SU-DHL-6 (cell line): Measurements from ENCODE around the gene PLXNA2.

Experiments
- H2AFZ ChIP-seq: fragments of 200-600 bp; sonication (generic); 2 replicates; pipeline ENCODE4 v1.6.1; 2014; ENCODE audit warnings: low read depth, mild to moderate bottlenecking, moderate library complexity, mixed read lengths, antibody characterized with exemption, low read length; ENCODE audit not compliant: severe bottlenecking
- H3F3A ChIP-seq: fragments of 200-600 bp; shearing (Covaris generic); 2 replicates; pipeline ENCODE4 v1.6.0; 2016; ENCODE audit warnings: antibody characterized with exemption, mild to moderate bottlenecking; ENCODE audit not compliant: insufficient read depth
- H3K27ac ChIP-seq: fragments of 200-600 bp; sonication (generic); 2 replicates; pipeline ENCODE4 v1.5.1; 2016; ENCODE audit warnings: low read depth, mild to moderate bottlenecking, low read length, moderate library complexity, mixed read lengths
- H3K27me3 ChIP-seq: fragments of 200-600 bp; sonication (generic), shearing (Covaris generic); 2 replicates; pipeline ENCODE4 v1.6.0; 2014; ENCODE audit warnings: mild to moderate bottlenecking, low read length
- H3K36me3 ChIP-seq: fragments of 200-600 bp; sonication (generic); 2 replicates; pipeline ENCODE4 v1.6.1; 2014; ENCODE audit warnings: mild to moderate bottlenecking, low read length, mixed read lengths
- H3K4me2 ChIP-seq: fragments of 300-600, 200-600 bp; shearing (Covaris generic), sonication (generic); 2 replicates; pipeline ENCODE4 v1.6.0; 2014; ENCODE audit warnings: low read length, low read depth, mild to moderate bottlenecking; ENCODE audit not compliant: poor library complexity, severe bottlenecking
- H3K4me3 ChIP-seq: fragments of 200-600 bp; sonication (generic); 2 replicates; pipeline ENCODE4 v1.5.1; 2014; ENCODE audit warnings: antibody characterized with exemption, low read length, mild to moderate bottlenecking, mixed read lengths; ENCODE audit not compliant: insufficient read depth, poor library complexity, severe bottlenecking
- H3K79me2 ChIP-seq: fragments of 200-600 bp; sonication (generic); 2 replicates; pipeline ENCODE4 v1.6.1; 2014; ENCODE audit warnings: mild to moderate bottlenecking, low read length, moderate library complexity; ENCODE audit not compliant: insufficient read depth
- H3K9ac ChIP-seq: fragments of 200-600 bp; sonication (generic); 2 replicates; pipeline ENCODE4 v1.7.0; 2014; ENCODE audit warnings: mild to moderate bottlenecking, low read length
- H3K9me2 ChIP-seq: fragments of 200-600 bp; sonication (generic); replicated peaks from 2 replicates; pipeline ENCODE4 v1.6.1; 2014; ENCODE audit warnings: low read length; ENCODE audit not compliant: insufficient read depth
- H3K9me3 ChIP-seq: fragments of 200-600 bp; sonication (generic); 2 replicates; pipeline ENCODE4 v1.6.1; 2014; ENCODE audit warnings: low read length, mixed read lengths; ENCODE audit not compliant: insufficient read depth
- H4K20me1 ChIP-seq: fragments of 200-600 bp; sonication (generic); 2 replicates; pipeline ENCODE4 v1.6.1; 2014; ENCODE audit warnings: low read depth, mild to moderate bottlenecking, antibody characterized with exemption, low read length, moderate library complexity, mixed read lengths
- EZH2phosphoT487 ChIP-seq: fragments of 200-600 bp; sonication (generic), shearing (Covaris generic); conservative IDR thresholded peaks from 2 replicates; pipeline ENCODE4 v1.6.1; 2018; ENCODE audit warnings: mild to moderate bottlenecking, antibody characterized with exemption, low read length, moderate library complexity, mixed read lengths
- TF ChIP-seq, protein P1 (sequence below): fragments of 200-600 bp; sonication (generic); IDR thresholded peaks from one replicate; pipeline ENCODE4 v1.5.1; 2017; ENCODE audit warnings: antibody characterized with exemption, mild to moderate bottlenecking, low read length, moderate library complexity; ENCODE audit not compliant: insufficient read depth, poor library complexity, severe bottlenecking

The PLXNA2 gene

GRCh38 chr1:208118841-208119606, 125.2 kb downstream of the PLXNA2 start:
- Histone ChIP-seq H3K36me3 (no peaks in the 10 kb centered on the region), H3K9me3 (no peaks in the 10 kb centered on the region), H3F3A (no peaks in the 10 kb centered on the region), H3K9me2 (no peaks in the 10 kb centered on the region), H4K20me1 (no peaks in the 10 kb centered on the region), H3K4me3 (no peak overlapping the region), H3K79me2 (no peaks in the 10 kb centered on the region), H3K4me2 (no peak overlapping the region), H2AFZ (no peak overlapping the region), H3K27ac (no peak overlapping the region), H3K9ac (no peak overlapping the region), H3K27me3 (no peaks in the 10 kb centered on the region)
- TF ChIP-seq, protein P1, sequence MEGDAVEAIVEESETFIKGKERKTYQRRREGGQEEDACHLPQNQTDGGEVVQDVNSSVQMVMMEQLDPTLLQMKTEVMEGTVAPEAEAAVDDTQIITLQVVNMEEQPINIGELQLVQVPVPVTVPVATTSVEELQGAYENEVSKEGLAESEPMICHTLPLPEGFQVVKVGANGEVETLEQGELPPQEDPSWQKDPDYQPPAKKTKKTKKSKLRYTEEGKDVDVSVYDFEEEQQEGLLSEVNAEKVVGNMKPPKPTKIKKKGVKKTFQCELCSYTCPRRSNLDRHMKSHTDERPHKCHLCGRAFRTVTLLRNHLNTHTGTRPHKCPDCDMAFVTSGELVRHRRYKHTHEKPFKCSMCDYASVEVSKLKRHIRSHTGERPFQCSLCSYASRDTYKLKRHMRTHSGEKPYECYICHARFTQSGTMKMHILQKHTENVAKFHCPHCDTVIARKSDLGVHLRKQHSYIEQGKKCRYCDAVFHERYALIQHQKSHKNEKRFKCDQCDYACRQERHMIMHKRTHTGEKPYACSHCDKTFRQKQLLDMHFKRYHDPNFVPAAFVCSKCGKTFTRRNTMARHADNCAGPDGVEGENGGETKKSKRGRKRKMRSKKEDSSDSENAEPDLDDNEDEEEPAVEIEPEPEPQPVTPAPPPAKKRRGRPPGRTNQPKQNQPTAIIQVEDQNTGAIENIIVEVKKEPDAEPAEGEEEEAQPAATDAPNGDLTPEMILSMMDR: no peak
- TF ChIP-seq EZH2phosphoT487: no peak

DNA sequence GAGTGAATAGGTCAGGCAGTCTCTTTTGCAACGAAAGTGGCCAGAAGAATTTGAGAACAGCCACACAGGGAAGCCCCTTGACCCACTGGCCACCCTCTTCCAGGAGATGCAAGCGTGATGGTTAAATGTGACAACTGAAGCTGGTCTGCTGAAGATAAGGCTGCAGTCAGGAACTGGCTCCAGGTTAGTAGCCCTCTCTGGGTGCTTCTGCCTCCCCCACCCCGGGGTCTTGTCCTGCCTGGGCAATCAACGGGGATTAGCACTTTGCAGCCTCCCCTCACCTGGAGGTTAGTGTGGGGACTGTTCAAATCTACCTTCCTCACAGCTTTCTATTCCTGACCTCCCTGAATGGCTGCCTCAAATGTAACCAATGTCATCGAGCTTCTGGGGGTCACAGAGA, 125.9 kb downstream of the PLXNA2 start:
- H3K27ac ChIP-seq: no peak overlapping the region
- no peak overlapping the region for H3K4me3 ChIP-seq
- no peaks in the 10 kb centered on the region for H3K9me2 ChIP-seq
- no peaks in the 10 kb centered on the region for H3K9me3 ChIP-seq
- H3F3A ChIP-seq: no peaks in the 10 kb centered on the region
- no peaks in the 10 kb centered on the region for H3K36me3 ChIP-seq
- H3K27me3 ChIP-seq: no peaks in the 10 kb centered on the region
- TF ChIP-seq, protein P1: no peak
- no peak for TF ChIP-seq EZH2phosphoT487
- H3K4me2 ChIP-seq: no peak overlapping the region
- H2AFZ ChIP-seq: no peak overlapping the region
- no peak overlapping the region for H3K9ac ChIP-seq
- no peaks in the 10 kb centered on the region for H3K79me2 ChIP-seq
- H4K20me1 ChIP-seq: no peaks in the 10 kb centered on the region

DNA sequence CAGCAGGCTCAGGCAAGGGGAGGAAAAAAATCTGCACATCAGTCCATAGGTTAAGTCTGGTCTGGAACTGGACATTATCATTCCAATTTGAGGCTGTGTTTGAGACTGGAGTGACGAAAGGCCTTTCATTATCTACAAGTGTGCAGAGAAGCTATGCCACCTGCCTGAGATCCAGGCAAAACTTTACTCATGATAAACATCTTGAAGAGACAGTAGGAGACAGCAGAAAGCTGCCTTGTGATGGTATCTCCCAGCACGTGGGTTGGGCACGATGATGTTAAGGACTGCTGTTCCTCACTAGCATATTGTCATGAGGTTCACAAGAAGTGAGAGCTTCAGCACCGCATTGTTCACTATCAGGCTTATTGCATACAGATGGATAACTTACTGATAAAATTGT, 126.4 kb downstream of the PLXNA2 start:
- Histone ChIP-seq H3K4me2 (no peak overlapping the region), H3K27ac (no peak overlapping the region), H3K9me3 (no peaks in the 10 kb centered on the region), H3K27me3 (no peaks in the 10 kb centered on the region), H3K9ac (no peak overlapping the region), H3F3A (no peaks in the 10 kb centered on the region), H3K79me2 (no peaks in the 10 kb centered on the region), H2AFZ (no peak overlapping the region), H3K4me3 (no peak overlapping the region), H4K20me1 (no peaks in the 10 kb centered on the region), H3K36me3 (no peaks in the 10 kb centered on the region), H3K9me2 (no peaks in the 10 kb centered on the region)
- TF ChIP-seq, protein P1: no peak
- no peak for TF ChIP-seq EZH2phosphoT487
